Measurements from ENCODE around the gene CFP.

Gene CFP

GRCh38 chrX:47614618-47615017, 15.1 kb downstream of the CFP start:
- no peaks in the 10 kb centered on the region for H3F3A ChIP-seq (ENCODE audit: control insufficient read depth, insufficient read depth)
- H3K9me2 ChIP-seq (replicated peaks; ENCODE audit: control insufficient read depth, low read length) = no peaks in the 10 kb centered on the region
- H3K27me3 ChIP-seq (ENCODE audit: control insufficient read depth, low read length) = no peaks in the 10 kb centered on the region; the same call in 1 of the 2 replicates
- TF ChIP-seq EZH2phosphoT487 (IDR thresholded peaks at IDR 0.05; ENCODE audit: borderline replicate concordance, low read length) (no peak), CTCF (IDR thresholded peaks at IDR 0.05; ENCODE audit: low read depth, low read length, poor library complexity, severe bottlenecking) (no peak)
- no peak overlapping the region for H3K4me2 ChIP-seq (ENCODE audit: low read length)
- H4K20me1 ChIP-seq (ENCODE audit: control insufficient read depth, insufficient read depth, low read depth, low read length) = no peaks in the 10 kb centered on the region
- H3K4me1 ChIP-seq (ENCODE audit: control insufficient read depth, low read length) = no peaks in the 10 kb centered on the region
- no peak overlapping the region for H3K27ac ChIP-seq (ENCODE audit: low read depth, low read length)
- H3K4me3 ChIP-seq (ENCODE audit: low read length) = no peak overlapping the region
- H3K36me3 ChIP-seq (ENCODE audit: control insufficient read depth, low read length) = no peaks in the 10 kb centered on the region
- H3K79me2 ChIP-seq (ENCODE audit: control insufficient read depth, low read length) = no peaks in the 10 kb centered on the region
- H3K9me3 ChIP-seq (ENCODE audit: control insufficient read depth, insufficient read depth, low read length) = no peaks in the 10 kb centered on the region

GRCh38 chrX:47613082-47613481, 16.6 kb downstream of the CFP start:
- no peak overlapping the region for H3K4me2 ChIP-seq (ENCODE audit: low read length)
- H3K36me3 ChIP-seq (ENCODE audit: control insufficient read depth, low read length) = no peaks in the 10 kb centered on the region
- no peaks in the 10 kb centered on the region for H3K9me3 ChIP-seq (ENCODE audit: control insufficient read depth, insufficient read depth, low read length)
- no peaks in the 10 kb centered on the region; the same call in 1 of the 2 replicates for H3K27me3 ChIP-seq (ENCODE audit: control insufficient read depth, low read length)
- H3K79me2 ChIP-seq (ENCODE audit: control insufficient read depth, low read length) = no peaks in the 10 kb centered on the region
- H4K20me1 ChIP-seq (ENCODE audit: control insufficient read depth, insufficient read depth, low read depth, low read length) = no peaks in the 10 kb centered on the region
- H3F3A ChIP-seq (ENCODE audit: control insufficient read depth, insufficient read depth) = no peaks in the 10 kb centered on the region
- H3K27ac ChIP-seq (ENCODE audit: low read depth, low read length) = no peak overlapping the region
- H3K4me3 ChIP-seq (ENCODE audit: low read length) = no peak overlapping the region
- no peaks in the 10 kb centered on the region for H3K9me2 ChIP-seq (replicated peaks; ENCODE audit: control insufficient read depth, low read length)
- no peaks in the 10 kb centered on the region for H3K4me1 ChIP-seq (ENCODE audit: control insufficient read depth, low read length)
- TF ChIP-seq CTCF (IDR thresholded peaks at IDR 0.05; ENCODE audit: low read depth, low read length, poor library complexity, severe bottlenecking) = no peak
- TF ChIP-seq EZH2phosphoT487 (IDR thresholded peaks at IDR 0.05; ENCODE audit: borderline replicate concordance, low read length) = no peak

DNA sequence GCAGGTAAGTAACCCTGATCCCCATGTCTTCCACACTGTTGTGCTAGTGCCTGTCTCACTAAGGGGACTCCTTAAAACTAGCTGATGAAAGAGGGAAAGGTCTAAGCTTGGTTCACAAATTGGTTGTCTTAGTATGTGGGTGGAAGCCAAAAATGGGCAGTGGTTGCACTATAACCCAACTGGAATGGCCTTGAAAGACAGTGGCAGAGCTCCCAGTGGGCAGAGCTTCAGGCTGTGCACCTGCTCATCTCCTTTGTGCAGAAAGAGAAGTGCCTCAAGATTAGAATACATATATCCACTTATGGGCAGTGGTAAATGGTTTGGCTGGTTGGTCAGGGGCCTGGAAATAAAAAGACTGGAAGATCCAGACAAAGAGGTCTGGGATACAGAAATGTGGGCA, 17.3 kb downstream of the CFP start:
- Histone ChIP-seq H4K20me1 (ENCODE audit: control insufficient read depth, insufficient read depth, low read depth, low read length) (no peaks in the 10 kb centered on the region), H3K79me2 (ENCODE audit: control insufficient read depth, low read length) (no peaks in the 10 kb centered on the region), H3K36me3 (ENCODE audit: control insufficient read depth, low read length) (no peaks in the 10 kb centered on the region), H3K27me3 (ENCODE audit: control insufficient read depth, low read length) (no peaks in the 10 kb centered on the region; the same call in 1 of the 2 replicates), H3K4me3 (ENCODE audit: low read length) (no peak overlapping the region), H3K9me3 (ENCODE audit: control insufficient read depth, insufficient read depth, low read length) (no peaks in the 10 kb centered on the region), H3K9me2 (replicated peaks; ENCODE audit: control insufficient read depth, low read length) (no peaks in the 10 kb centered on the region), H3F3A (ENCODE audit: control insufficient read depth, insufficient read depth) (no peaks in the 10 kb centered on the region), H3K4me2 (ENCODE audit: low read length) (no peak overlapping the region), H3K27ac (ENCODE audit: low read depth, low read length) (no peak overlapping the region), H3K4me1 (ENCODE audit: control insufficient read depth, low read length) (no peaks in the 10 kb centered on the region)
- no peak for TF ChIP-seq EZH2phosphoT487 (IDR thresholded peaks at IDR 0.05; ENCODE audit: borderline replicate concordance, low read length)
- no peak for TF ChIP-seq CTCF (IDR thresholded peaks at IDR 0.05; ENCODE audit: low read depth, low read length, poor library complexity, severe bottlenecking)
